Right atrium auricular region (tissue), 2 donors: ENCODE measurements around the gene OR51A2. TPM values are rescaled to one million over a fixed set of nuclear protein-coding genes. Genes with fewer than 3 reads are reported as not detected.

Experiments
- DNase-seq: peaks from one replicate; pipeline ENCODE4 v3.0.0-alpha.2; 2019; ENCODE audit warnings: low spot score
- H3K27ac ChIP-seq, 2 donors: fragments of 200-600 bp; sonication (generic); 1 replicate in 1 of 2; 2 replicates in 1 of 2; pipeline ENCODE4 v1.5.1; 2016 to 2019
- H3K27me3 ChIP-seq, 2 donors: fragments of 200-600 bp; sonication (generic); one replicate each; pipeline versions ENCODE4 v1.5.1 to v1.6.0; 2017 to 2019
- H3K36me3 ChIP-seq: fragments of 200-600 bp; sonication (generic); one replicate; pipeline ENCODE4 v1.5.1; 2016
- H3K4me1 ChIP-seq, 2 donors: fragments of 200-600 bp; sonication (generic); one replicate each; pipeline versions ENCODE4 v1.5.1 to v1.6.0; 2017 to 2019
- H3K4me3 ChIP-seq, 2 donors: fragments of 200-600 bp; sonication (generic); 1 replicate in 1 of 2; 2 replicates in 1 of 2; pipeline ENCODE4 v1.5.1; 2017 to 2019; ENCODE audit warnings: mild to moderate bottlenecking in 1 of 2, moderate library complexity in 1 of 2
- H3K9me3 ChIP-seq, 2 donors: fragments of 200-600 bp; sonication (generic); one replicate each; pipeline ENCODE4 v1.5.1; 2019
- CTCF ChIP-seq, 2 donors: fragments of 200-600 bp; sonication (generic); IDR thresholded peaks; one replicate each; pipeline ENCODE4 v1.5.1; 2019; ENCODE audit warnings: antibody characterized with exemption in 2 of 2
- total RNA-seq, 2 donors: library from RNA; depleted of rRNA; stranded (reverse); fragments of >200 nt; gene quantifications; one replicate each; pipeline ENCODE4 v1.1.0, GENCODE V29; 2016

The OR51A2 gene
- total RNA-seq, 2 donors from 2014 or later = not detected

- no peak for TF ChIP-seq CTCF (IDR thresholded peaks at IDR 0.05)
- no peak overlapping the region for H3K27ac ChIP-seq
- H3K9me3 ChIP-seq = no peaks in the 10 kb centered on the region
- no peaks in the 10 kb centered on the region for H3K4me1 ChIP-seq
- no peak overlapping the region for H3K4me3 ChIP-seq
- no peak for DNase-seq
- H3K36me3 ChIP-seq = no peaks in the 10 kb centered on the region
- no peaks in the 10 kb centered on the region for H3K27me3 ChIP-seq
Measured at GRCh38 chr11:4979036-4979435, 23.5 kb upstream of the OR51A2 start.

GRCh38 chr11:4975436-4975835 is 19.9 kb upstream of the OR51A2 start:
- Histone ChIP-seq H3K27ac (no peak overlapping the region), H3K27me3 (no peaks in the 10 kb centered on the region), H3K9me3 (no peaks in the 10 kb centered on the region), H3K4me1 (no peaks in the 10 kb centered on the region), H3K36me3 (no peaks in the 10 kb centered on the region), H3K4me3 (no peak overlapping the region)
- no peak for DNase-seq
- TF ChIP-seq CTCF (IDR thresholded peaks at IDR 0.05) = no peak

GRCh38 chr11:4962816-4963215 is 7.3 kb upstream of the OR51A2 start:
- Histone ChIP-seq H3K9me3 (peaks cover 0 to 6% of the 10 kb centered on the region in 2 donors), H3K27me3 (no peaks in the 10 kb centered on the region), H3K4me1 (no peaks in the 10 kb centered on the region), H3K36me3 (no peaks in the 10 kb centered on the region), H3K4me3 (no peak overlapping the region), H3K27ac (no peak overlapping the region)
- DNase-seq = no peak
- no peak for TF ChIP-seq CTCF (IDR thresholded peaks at IDR 0.05)

- no peaks in the 10 kb centered on the region for H3K36me3 ChIP-seq
- no peak for DNase-seq
- H3K27me3 ChIP-seq = no peaks in the 10 kb centered on the region
- H3K4me1 ChIP-seq = no peaks in the 10 kb centered on the region
- H3K27ac ChIP-seq = no peak overlapping the region
- no peak for TF ChIP-seq CTCF (IDR thresholded peaks at IDR 0.05)
- H3K4me3 ChIP-seq = no peak overlapping the region
- H3K9me3 ChIP-seq = peaks cover 0 to 6% of the 10 kb centered on the region in 2 donors
Measured at GRCh38 chr11:4960877-4961276, 5.4 kb upstream of the OR51A2 start.

- TF ChIP-seq CTCF (IDR thresholded peaks at IDR 0.05) = no peak
- no peaks in the 10 kb centered on the region for H3K4me1 ChIP-seq
- DNase-seq = no peak
- H3K4me3 ChIP-seq = no peak overlapping the region
- H3K27ac ChIP-seq = no peak overlapping the region
- H3K27me3 ChIP-seq = no peaks in the 10 kb centered on the region
- no peaks in the 10 kb centered on the region for H3K36me3 ChIP-seq
- H3K9me3 ChIP-seq = no peaks in the 10 kb centered on the region
Measured at GRCh38 chr11:4957396-4957795, 1.9 kb upstream of the OR51A2 start.

- Histone ChIP-seq H3K36me3 (no peaks in the 10 kb centered on the region), H3K4me3 (no peak within 1 kb of the TSS), H3K27me3 (no peaks in the 10 kb centered on the region), H3K27ac (no peak within 1 kb of the TSS), H3K9me3 (no peaks in the 10 kb centered on the region), H3K4me1 (no peaks in the 10 kb centered on the region)
- no peak for TF ChIP-seq CTCF (IDR thresholded peaks at IDR 0.05)
- DNase-seq = no peak
Measured at GRCh38 chr11:4947505-4947904, 8.0 kb downstream of the OR51A2 start, which contains the start of gene OR51A4. OR51A4 (minus strand) TSS chr11:4947605; CDS start chr11:4947100, 505 bp downstream.
